HG03378 (cell line): ENCODE results near the gene ZMYM2.
A peak's percentile ranks its signal among the peaks of the same experiment; 100 is the strongest.
"Not testable (repeated sequence)": the region's sequence is repeated elsewhere in the genome, so short reads cannot be mapped to it uniquely, and the experiment has no call there.

Experiments used
- ATAC-seq: cut with Tn5 transposase; IDR thresholded peaks from one replicate; pipeline ENCODE4 v1.9.1; 2021; ENCODE audit warnings: mild to moderate bottlenecking, moderate library complexity; ENCODE audit not compliant: unreplicated experiment

Gene ZMYM2

DNA sequence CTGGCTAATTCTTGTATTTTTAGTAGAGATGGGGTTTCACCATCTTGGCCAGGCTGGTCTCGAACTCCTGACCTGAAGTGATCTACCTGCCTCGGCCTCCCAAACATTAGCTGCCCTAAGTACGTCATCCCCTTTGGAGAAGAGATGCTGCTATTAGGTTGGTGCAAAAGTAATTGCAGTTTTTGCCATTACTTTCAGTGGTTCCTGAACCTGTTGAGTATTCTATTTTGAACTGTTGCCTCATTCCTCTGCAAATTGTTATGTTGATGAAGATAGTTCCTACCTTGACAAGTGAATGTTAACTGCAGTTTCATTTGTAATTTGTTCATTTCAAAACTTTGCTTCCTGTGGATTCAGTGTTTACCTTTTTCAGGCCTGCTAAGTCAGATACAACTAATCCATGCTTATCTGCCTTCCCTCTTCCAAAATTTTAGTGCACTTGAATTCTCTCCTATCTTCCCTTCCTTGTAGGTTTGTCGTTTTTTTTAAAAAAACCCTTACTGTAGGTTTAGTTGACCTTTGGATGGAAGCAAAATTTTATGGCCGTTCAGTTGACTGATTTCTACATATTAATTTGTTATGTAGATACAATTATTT, 24.0 kb downstream of the ZMYM2 start:
- no peak for ATAC-seq

DNA sequence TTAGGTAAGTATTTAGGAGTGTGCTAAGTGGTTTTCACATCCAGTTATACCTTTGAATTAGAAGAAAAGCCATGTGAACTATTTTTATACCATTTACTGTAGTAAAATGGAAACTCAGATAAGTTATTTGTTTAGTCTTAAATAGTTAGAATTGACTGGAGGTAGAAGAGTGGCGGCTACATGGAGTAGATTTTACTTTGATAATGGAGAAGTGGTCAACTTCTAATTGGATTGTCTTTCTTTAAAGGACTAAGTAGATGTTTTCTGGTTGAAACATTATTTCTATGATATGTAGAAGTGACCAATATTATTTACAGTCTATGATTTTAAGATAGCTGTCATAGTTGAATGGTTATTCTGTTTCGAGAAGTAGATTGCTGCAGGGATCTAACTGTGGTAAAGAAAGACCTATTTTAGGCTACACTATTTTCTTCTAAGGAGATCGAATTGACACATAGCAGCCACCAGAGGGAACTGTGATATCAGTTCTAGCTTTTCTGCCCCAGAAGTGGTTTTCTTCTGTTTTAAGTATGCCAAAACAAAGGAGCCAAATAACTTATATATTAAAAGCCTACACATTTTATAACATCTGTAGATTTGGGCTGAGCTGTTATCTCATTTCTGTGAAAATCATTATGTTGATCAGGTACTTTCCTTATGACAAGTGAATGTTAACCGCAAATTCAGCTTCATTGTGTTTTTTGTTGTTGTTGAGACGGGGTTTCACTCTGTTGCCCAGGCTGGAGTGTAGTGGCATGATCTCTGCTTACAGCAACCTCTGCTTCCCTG, 26.1 kb downstream of the ZMYM2 start:
- ATAC-seq: peak; percentile 90

DNA sequence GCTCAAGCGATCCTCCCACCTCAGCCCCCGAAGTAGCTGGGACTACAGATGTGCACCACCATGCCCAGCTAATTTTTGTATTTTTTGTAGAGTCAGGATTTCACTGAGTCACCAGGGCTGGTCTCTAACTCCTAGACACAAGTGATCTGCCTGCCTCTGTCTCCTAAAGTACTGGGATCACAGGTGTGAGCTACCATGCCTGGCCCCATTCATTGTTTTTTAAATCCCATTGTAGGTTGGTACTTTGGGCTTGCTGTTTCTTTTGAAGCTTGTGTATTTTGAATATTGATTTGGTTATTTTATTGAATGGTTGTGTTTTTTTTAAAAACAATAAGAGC, 26.7 kb downstream of the ZMYM2 start:
- ATAC-seq: peak; percentile 5

DNA sequence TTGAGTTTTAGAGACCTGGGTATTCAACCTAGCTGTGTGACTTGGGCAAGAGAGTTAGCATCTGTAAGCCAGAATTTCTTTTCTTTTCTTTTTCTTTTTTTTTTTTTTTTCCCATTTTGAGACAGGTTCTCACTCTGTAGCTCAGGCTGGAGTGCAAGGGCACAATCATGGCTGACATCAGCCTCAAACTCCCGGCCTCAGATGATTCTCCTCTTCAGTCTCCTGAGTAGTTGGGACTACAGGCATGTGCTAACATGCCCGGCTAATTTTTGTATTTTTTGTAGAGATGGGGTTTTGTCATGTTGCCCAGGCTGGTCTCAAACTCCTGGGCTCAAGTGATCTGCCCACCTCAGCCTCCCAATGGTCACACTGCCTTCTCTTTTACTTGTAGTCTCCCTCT, 33.0 kb downstream of the ZMYM2 start:
- ATAC-seq: no peak

DNA sequence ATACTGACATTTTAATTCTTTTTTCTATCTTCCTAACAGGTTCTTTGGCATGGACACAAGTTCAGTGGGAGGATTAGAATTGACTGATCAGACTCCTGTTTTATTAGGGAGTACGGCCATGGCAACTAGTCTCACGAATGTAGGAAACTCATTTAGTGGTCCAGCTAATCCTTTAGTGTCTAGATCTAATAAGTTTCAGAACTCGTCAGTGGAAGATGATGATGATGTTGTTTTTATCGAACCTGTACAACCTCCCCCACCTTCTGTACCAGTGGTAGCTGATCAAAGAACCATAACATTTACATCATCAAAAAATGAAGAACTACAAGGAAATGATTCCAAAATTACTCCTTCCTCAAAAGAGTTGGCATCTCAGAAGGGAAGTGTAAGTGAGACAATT, 34.5 kb downstream of the ZMYM2 start:
- no peak for ATAC-seq

DNA sequence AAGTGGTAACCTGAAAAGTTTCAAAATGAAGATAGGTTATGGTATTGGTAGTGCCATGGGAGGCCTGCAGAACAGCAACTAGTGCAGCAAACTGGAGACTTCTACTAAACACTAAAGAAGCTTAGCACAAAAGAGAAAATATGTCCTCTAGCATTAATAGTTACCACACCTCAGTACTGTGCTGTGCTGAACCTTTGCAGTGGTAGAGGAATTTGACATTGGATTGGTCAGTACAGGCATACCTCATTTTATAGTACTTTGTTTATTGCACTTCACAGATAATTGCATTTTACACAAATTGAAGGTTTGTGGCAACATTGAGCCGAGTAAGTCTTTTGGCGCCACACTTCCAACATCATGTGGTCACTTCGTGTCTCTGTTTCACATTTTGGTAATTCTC, 40.4 kb downstream of the ZMYM2 start:
- no peak for ATAC-seq

DNA sequence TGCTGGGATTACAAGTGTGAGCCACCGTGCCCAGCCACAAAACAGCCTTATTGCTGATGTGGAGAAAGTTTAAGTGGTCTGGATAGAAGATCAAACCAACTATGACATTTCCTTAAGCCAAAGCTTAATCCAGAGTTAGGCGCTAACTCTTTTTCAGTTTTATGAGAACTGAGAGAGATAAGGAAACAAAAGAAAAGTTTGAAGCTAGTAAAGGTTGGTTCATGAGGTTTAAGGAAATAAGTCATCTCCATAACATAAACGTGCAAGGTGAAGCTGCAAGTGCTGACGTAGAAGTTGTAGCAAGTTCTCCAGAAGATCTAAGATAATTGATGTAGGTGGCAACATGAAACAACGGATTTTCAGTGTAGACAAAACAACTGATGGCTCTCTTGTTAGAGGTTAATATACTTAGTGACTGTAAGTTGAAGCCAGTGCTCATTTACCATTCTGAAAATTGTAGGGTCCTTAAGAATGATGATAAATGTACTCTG, 41.6 kb downstream of the ZMYM2 start:
- no peak for ATAC-seq

DNA sequence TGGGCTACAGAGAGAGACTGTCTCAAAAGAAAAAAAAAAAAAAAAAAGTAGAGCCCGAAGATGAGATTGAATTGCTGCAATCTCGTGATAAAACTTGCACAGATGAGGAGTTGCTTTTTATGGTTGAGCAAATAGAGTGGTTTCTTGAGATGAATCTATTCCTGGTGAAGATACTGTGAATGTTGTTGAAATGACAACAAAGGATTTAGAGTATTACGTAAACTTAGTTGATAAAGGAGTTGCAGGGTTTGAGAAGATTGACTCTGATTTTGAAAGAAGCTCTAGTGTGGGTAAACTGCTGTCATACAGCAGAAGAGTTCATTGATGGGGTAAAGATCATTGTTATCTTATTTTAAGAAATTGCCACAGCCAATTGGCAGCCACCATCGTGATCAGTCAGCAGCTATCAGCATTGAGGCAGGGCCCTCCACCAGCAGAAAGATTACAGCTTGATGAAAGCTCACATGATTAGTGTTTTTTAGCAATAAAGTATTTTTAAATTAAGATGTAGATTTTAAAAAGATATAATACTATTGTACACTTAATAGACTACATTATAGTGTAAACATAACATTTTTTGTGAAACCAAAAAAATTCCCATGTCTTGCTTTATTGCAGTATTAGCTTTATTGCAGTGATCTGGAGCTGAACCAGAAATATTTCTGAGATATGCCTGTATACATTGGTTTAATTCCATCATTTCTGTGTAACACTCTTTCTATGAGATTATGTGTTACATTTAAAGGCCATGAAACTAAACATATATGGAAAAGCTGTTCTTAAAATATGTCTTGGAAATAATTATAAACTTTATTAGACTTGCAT, 43.1 kb downstream of the ZMYM2 start:
- no peak for ATAC-seq

DNA sequence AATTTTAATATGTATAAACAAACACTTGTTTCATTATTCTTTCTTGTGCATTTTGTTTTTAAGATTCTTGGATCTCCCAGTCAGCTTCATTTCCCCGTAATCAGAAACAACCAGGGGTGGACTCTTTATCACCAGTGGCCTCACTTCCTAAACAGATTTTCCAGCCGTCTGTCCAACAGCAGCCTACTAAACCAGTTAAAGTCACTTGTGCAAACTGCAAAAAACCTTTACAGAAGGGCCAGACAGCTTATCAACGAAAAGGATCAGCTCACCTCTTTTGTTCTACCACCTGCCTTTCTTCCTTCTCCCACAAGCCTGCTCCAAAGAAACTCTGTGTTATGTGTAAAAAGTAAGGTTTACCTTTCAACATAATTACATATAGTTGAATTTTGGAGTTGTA, 44.3 kb downstream of the ZMYM2 start:
- ATAC-seq: no peak

DNA sequence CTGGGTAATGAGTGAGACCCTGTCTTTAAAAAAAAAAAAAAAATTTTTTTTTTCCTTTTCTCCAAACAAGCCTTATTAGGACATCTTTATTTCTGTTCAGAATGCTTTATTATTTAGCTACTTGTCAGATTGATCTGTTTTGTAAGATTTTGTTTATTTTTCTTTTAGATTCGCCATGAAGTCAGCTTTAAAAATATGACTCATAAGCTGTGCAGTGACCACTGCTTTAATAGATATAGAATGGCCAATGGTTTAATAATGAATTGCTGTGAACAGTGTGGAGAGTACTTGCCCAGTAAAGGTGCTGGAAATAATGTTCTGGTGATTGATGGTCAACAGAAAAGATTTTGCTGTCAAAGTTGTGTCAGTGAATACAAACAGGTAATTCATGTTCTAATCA, 47.7 kb downstream of the ZMYM2 start:
- no peak for ATAC-seq

DNA sequence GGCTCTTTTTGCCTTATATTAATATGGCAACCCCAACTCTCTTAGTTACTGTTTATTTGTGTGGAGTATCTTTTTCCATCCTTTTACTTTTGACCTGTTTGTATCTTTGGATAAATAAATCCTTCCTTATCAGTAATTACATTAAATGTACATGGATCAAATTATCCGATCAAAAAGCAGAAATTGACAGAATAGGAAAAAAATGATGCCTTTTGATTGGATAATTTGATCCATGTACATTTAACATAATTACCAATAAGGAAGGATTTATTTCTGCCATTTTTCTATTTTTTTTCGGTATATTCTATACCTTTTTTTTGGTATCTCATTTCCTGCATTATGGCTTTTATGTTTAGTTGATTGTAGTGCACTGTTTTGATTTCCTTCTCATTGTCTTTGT, 57.2 kb downstream of the ZMYM2 start:
- ATAC-seq: no peak

DNA sequence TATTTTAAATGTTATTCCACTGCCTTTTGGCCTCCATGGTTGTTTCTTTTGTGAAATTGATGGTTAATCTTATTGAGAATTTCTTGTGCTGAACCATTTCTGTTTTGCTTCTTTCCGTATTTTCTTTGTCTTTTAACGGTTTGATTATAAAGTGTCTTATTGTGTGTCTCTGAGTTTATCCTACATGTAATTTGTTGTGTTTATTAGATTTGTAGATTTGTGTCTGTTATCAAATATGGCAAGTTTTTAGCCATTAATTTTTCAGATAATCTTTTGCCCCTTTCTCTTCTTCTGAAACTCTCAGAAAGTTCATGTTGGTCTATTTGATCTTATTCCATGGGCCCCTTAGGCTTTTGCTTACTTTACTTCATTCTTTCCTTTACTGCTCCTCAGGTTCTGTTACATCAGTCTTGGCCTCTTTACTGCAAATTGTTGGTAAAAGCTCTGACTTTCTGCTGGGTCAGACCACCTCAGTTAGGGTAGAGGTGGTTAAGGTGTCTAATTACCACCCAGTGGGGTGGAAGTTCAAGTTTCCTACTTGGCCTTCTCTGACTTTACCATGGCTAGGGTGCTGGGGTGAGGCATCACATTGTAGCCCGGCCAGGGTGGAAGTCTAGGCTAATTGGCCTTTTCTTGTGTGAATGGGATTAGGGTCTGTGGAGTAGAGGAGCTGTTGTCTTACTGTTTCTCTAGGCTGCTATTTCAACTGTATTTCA, 58.3 kb downstream of the ZMYM2 start:
- no peak for ATAC-seq

DNA sequence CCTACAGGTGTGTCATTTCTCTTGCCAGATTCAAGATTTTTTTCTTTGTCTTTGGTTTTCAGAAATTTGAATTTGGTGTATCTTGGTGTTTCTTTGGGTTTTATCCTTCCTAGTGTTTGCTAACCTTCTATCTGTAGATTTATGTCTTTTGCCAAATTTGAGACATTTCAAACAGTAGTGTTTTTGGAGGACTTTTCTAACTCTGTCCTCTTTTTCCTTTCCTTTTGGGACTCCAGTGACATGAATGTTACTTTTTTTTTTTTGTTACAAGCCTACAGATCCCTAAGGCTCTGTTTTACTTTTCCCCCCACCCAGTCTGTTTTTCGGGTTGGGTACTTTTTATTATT, 58.8 kb downstream of the ZMYM2 start:
- no peak for ATAC-seq

DNA sequence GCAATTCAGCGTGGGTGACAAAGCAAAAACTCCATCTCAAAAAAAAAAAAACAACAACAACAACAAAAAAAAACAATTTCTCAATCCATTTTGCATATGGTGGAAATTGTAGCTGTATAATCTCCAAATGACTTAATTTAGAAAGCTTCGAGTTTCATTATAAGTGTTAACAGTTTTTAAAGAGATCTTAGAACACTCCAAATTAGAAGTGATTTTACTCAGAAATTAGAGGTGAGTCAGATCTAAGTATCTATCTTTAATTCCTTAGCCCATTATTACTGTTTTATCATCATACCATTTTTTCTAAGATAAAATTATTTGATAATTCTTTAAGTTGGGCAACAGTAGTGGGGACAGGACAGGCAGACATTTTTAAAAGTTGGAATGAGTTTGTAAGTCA, 60.5 kb downstream of the ZMYM2 start:
- no peak for ATAC-seq

DNA sequence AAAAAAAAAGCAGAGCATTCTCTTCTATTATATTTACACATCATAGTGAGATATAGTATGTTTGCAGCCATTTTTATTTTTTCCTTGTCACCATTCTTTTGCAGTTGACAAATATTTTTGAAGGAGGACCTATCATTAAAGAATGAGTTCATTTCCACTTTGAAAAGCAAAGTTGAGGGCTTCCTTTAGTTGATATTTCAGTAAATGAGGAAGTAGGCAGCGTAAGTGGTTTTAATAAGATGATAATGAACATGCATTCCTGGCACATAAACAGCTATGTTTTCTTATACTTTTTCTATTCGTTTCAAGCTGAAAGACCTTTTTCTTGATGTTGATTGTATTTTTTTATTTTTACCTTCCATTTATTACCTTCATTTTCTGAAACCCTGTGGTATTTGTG, 66.2 kb downstream of the ZMYM2 start:
- ATAC-seq: no peak

DNA sequence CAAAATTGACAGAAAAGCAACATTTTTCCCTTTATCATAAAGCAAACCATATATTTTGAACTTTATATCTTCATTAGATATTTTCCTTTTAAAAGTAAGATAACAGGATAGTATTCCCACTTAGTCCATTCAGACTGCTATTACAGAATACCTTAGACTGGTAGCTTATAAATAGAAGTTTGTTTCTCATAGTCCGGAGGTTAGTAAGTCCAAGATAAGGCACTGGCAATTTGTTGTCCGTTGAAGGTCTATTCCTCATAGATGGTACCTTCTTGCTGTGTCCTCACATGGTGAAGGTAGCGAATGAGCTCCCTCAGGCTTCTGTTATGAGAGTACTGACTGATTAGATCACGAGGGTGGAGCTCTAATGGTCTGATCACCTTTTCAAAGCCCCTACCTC, 70.4 kb downstream of the ZMYM2 start:
- no peak for ATAC-seq

DNA sequence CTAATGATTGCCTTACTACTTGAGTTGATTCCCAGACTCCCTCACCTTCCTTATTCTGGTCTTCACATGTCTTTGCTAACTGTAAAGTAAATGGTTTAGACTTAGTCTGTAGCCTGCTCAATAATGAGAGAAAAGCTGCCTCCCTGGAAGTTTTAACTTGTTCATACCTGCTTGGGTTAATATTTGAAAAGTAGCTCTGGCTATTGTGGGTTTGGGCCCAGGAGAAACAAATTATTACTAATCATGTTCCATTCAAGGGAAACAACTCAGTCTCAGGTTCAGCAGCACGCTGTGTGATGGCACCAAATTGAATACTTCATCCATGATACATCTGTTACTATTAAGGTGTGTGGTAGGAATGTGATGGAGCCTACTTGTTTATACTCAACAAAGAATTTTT, 75.0 kb downstream of the ZMYM2 start:
- ATAC-seq: no peak

DNA sequence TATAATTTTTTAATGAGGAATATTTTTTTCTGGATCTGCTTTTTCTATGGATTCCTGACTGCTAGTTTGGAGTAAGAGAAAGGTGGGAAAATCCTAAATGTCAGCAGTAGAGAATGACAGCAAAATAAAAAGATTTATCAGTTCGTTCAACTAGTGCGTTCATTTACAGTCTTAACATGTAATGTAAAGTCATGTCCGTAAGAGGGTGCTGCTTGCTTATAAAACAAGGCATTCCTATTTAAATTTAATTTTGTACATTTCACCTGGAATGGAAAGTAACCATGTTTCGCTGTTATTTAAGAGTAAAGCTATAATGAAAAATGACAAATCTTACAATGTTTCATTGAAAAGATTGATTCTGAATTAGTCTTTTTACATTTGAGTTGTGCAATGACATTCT, 76.6 kb downstream of the ZMYM2 start:
- ATAC-seq: no peak

DNA sequence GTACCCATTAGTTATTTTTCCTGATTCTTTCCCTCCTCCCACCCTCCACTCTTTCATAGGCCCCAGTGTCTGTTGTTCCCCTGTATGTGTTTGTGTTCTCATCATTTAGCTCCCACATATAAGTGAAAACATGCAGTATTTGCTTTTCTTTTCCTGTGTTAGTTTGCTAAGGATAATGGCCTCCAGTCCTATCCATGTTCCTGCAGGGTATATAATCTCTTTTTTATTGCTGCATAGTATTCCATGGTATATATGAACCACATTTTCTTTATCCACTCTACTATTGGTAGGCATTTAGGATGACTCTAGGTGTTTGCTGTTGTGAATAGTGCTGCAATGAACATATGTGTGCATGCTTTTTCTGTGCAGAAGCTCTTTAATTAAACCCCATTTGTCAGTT, 79.4 kb downstream of the ZMYM2 start:
- no peak for ATAC-seq

DNA sequence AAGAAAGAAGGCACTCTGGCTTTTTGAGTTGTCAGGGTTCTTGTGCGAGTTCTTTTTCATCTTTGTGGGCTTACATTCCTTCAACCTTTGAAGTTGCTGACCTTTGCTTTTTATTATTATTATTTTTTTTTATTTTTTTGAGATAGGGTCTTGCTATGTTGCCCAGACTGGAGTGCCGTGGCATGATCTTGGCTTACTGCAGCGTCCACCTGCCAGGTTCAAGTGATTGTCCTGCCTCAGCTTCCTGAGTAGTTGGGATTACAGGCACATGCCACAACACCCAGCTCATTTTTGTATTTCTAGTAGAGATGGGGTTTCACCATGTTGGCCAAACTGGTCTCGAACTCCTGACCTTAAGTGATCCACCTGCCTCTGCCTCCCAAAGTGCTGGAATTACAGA, 84.1 kb downstream of the ZMYM2 start:
- not testable (repeated sequence) for ATAC-seq

DNA sequence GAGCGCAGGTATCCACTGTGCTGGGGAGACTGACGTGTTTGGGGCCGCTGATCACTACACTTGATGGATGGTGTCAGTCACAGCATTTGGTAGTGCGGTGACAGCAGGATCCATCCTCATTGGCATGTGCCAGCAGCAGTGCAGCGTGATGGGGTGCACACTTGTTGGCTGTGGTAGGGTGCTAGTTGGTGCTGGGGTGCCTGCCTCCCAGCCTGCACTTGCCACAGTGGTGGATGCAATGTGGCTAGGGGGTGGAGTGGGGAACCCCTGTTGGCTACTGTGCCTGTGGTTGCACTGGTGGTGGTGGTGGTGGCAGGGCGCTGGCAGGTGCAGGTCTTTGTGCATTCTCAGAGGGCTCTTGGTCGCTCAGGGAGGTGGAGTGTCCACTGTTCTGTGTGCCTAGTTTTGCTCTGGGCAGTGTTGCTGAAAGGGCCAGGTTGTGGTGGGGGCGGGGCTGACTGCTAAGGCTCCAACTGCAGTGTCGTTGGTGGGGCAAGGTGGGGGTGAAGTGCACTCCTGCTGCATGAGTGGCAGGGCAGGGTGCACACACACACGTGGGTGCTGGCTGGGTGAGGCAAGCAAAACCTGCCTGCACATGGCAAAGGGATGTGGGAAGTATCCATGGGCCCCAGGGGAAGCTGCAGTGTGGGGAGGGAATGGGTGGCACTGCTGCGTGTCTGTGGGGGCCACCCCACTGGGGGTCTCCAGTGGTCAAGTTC, 84.8 kb downstream of the ZMYM2 start:
- ATAC-seq: no peak
